Brain pericyte (primary cell): ENCODE results near the gene ANGPTL2.
"Not testable (repeated sequence)": the region's sequence is repeated elsewhere in the genome, so short reads cannot be mapped to it uniquely, and the experiment has no call there.

ENCODE experiments used
- DNase-seq: peaks from one replicate; pipeline ENCODE4 v3.0.0-alpha.2; 2012; ENCODE audit warnings: low read depth, low spot score

Gene ANGPTL2

GRCh38 chr9:127154390-127155191 lies 32.2 kb upstream of the ANGPTL2 start:
- DNase-seq = no peak

GRCh38 chr9:127154003-127154389 lies 31.6 kb upstream of the ANGPTL2 start:
- DNase-seq = no peak

GRCh38 chr9:127153501-127153900 lies 31.1 kb upstream of the ANGPTL2 start:
- no peak for DNase-seq

- no peak for DNase-seq
These were observed 27.3 kb upstream of the ANGPTL2 start for GRCh38 chr9:127149463-127150390.

GRCh38 chr9:127149010-127149409 lies 26.6 kb upstream of the ANGPTL2 start:
- DNase-seq = no peak

GRCh38 chr9:127148014-127148413 lies 25.6 kb upstream of the ANGPTL2 start:
- no peak for DNase-seq

GRCh38 chr9:127147251-127147650 lies 24.8 kb upstream of the ANGPTL2 start:
- DNase-seq = no peak

- not testable (repeated sequence) for DNase-seq
These were observed 24.4 kb upstream of the ANGPTL2 start for GRCh38 chr9:127146841-127147240.

- no peak for DNase-seq
These were observed 22.4 kb upstream of the ANGPTL2 start for GRCh38 chr9:127144670-127145445.

GRCh38 chr9:127143920-127144465 lies 21.6 kb upstream of the ANGPTL2 start:
- no peak for DNase-seq

GRCh38 chr9:127142931-127143464 lies 20.6 kb upstream of the ANGPTL2 start:
- DNase-seq = no peak

- no peak for DNase-seq
These were observed 19.9 kb upstream of the ANGPTL2 start for GRCh38 chr9:127142291-127142690.

GRCh38 chr9:127140842-127141675 lies 18.6 kb upstream of the ANGPTL2 start:
- no peak for DNase-seq

- DNase-seq = no peak
These were observed 17.7 kb upstream of the ANGPTL2 start for GRCh38 chr9:127140181-127140580.

GRCh38 chr9:127139775-127140174 lies 17.3 kb upstream of the ANGPTL2 start:
- DNase-seq = no peak

GRCh38 chr9:127139071-127139731 lies 16.8 kb upstream of the ANGPTL2 start:
- DNase-seq = no peak

- DNase-seq = no peak
These were observed 16.0 kb upstream of the ANGPTL2 start for GRCh38 chr9:127138444-127138843.

GRCh38 chr9:127137640-127138360 lies 15.4 kb upstream of the ANGPTL2 start:
- no peak for DNase-seq
